HCT116 (cell line): ENCODE results near the gene SEC31A. TPM values are rescaled to one million over a fixed set of nuclear protein-coding genes. Genes with fewer than 3 reads are reported as not detected.

ENCODE experiments used
- ATAC-seq: fragments of 200-7000 bp; cut with Tn5 transposase; 2 replicates; pipeline ENCODE4 v1.9.1; 2020; ENCODE audit warnings: mild to moderate bottlenecking, moderate library complexity
- BruUV-seq: library from RNA; stranded (reverse); fragments of 400-500 nt; replicated peaks from 2 replicates; lab custom pipeline; 2021; lab: Mats Ljungman, UMichigan
- CTCF ChIA-PET: fragments of 300-600 bp; sonication (Branson Sonifier 250); formaldehyde crosslinking; loops from one replicate; lab custom pipeline; 2021; ENCODE audit warnings: antibody characterized with exemption; lab: Charles Lee
- POLR2A ChIA-PET: fragments of 300-600, 350-600 bp; sonication (Branson Sonifier 250); formaldehyde crosslinking; loops from one replicate; lab custom pipeline; 2021; ENCODE audit warnings: antibody characterized with exemption; lab: Charles Lee
- RAD21 ChIA-PET, 2 experiments: fragments of 300-600 bp; sonication (Branson Sonifier 250); formaldehyde crosslinking; loops; one replicate each; lab custom pipeline; 2023; ENCODE audit warnings: low total read pairs in 2 of 2; ENCODE audit not compliant: uncharacterized antibody in 2 of 2, unreplicated experiment in 2 of 2, low non-redundant PET in 1 of 2; lab: Charles Lee
- DNase-seq: peaks from one replicate; pipeline ENCODE4 v3.0.0-alpha.2; 2010; ENCODE audit warnings: low read depth, low spot score
- H2AFZ ChIP-seq: fragments of 200-600 bp; shearing (Covaris generic), sonication (generic); 2 replicates; pipeline ENCODE4 v1.6.1; 2017; ENCODE audit warnings: low read depth, mixed run types, mixed read lengths, antibody characterized with exemption, low read length; ENCODE audit not compliant: poor library complexity, severe bottlenecking
- H3K27ac ChIP-seq: 2 replicates; pipeline ENCODE4 v1.5.1; 2012; ENCODE audit warnings: low read depth, low read length
- H3K27me3 ChIP-seq: fragments of 200-600 bp; sonication (generic); 2 replicates; pipeline ENCODE4 v1.6.1; 2016; ENCODE audit warnings: mixed run types, low read length, mixed read lengths; ENCODE audit not compliant: insufficient read depth
- H3K36me3 ChIP-seq, 2 experiments: fragments of 200-500 bp in 1 of 2; fragments of 200-600 bp in 1 of 2; sonication (Bioruptor generic) in 1 of 2; sonication (generic) in 1 of 2; 2 replicates each; pipeline versions ENCODE4 v1.5.1 to v1.6.1; 2014 to 2016; ENCODE audit warnings: low read length in 2 of 2, inconsistent platforms in 1 of 2, mixed read lengths in 1 of 2, mixed run types in 1 of 2; ENCODE audit not compliant: insufficient read depth in 2 of 2, control insufficient read depth in 1 of 2
- H3K4me1 ChIP-seq, 2 experiments: fragments of 200-600 bp in 1 of 2; sonication (generic) in 1 of 2; 2 replicates each; pipeline versions ENCODE4 v1.5.1 to v1.6.1; 2012 to 2017; ENCODE audit warnings: low read length in 2 of 2, inconsistent platforms in 1 of 2, mild to moderate bottlenecking in 1 of 2, mixed read lengths in 1 of 2, mixed run types in 1 of 2, moderate library complexity in 1 of 2; ENCODE audit not compliant: insufficient read depth in 2 of 2, control insufficient read depth in 1 of 2
- H3K4me2 ChIP-seq: fragments of 200-600 bp; sonication (generic); 2 replicates; pipeline ENCODE4 v1.6.1; 2017; ENCODE audit warnings: mixed run types, low read length, mixed read lengths
- H3K4me3 ChIP-seq, 2 experiments: fragments of 200-600 bp in 1 of 2; sonication (generic) in 1 of 2; replicated peaks in 1 of 2; 2 replicates each; pipeline ENCODE4 v1.5.1; 2011 to 2016; ENCODE audit warnings: low read length in 2 of 2, control low read depth in 1 of 2, low read depth in 1 of 2, mild to moderate bottlenecking in 1 of 2, mixed read lengths in 1 of 2, mixed run types in 1 of 2
- H3K79me2 ChIP-seq: fragments of 200-600 bp; sonication (generic); 2 replicates; pipeline ENCODE4 v1.6.1; 2017; ENCODE audit warnings: mild to moderate bottlenecking, mixed run types, low read length, moderate library complexity, mixed read lengths; ENCODE audit not compliant: insufficient read depth
- H3K9ac ChIP-seq: fragments of 200-600 bp; sonication (generic); 2 replicates; pipeline ENCODE4 v1.6.1; 2016; ENCODE audit warnings: low read length, mixed read lengths
- H3K9me2 ChIP-seq: fragments of 200-600 bp; sonication (generic), shearing (Covaris generic); 2 replicates; pipeline ENCODE4 v1.6.1; 2017; ENCODE audit warnings: mixed run types, mild to moderate bottlenecking, moderate library complexity; ENCODE audit not compliant: insufficient read depth
- H3K9me3 ChIP-seq, 2 experiments: fragments of 200-500 bp in 1 of 2; fragments of 200-600 bp in 1 of 2; sonication (Bioruptor generic) in 1 of 2; sonication (generic) in 1 of 2; 2 replicates each; pipeline ENCODE4 v1.6.1; 2014 to 2017; ENCODE audit warnings: low read length in 2 of 2, mixed read lengths in 2 of 2, inconsistent platforms in 1 of 2, low read depth in 1 of 2, mild to moderate bottlenecking in 1 of 2, mixed run types in 1 of 2, moderate library complexity in 1 of 2; ENCODE audit not compliant: control insufficient read depth in 1 of 2, insufficient read depth in 1 of 2
- H4K20me1 ChIP-seq: fragments of 200-600 bp; sonication (generic), shearing (Covaris generic); 2 replicates; pipeline ENCODE4 v1.6.1; 2017; ENCODE audit warnings: mixed run types, mild to moderate bottlenecking, moderate library complexity; ENCODE audit not compliant: insufficient read depth
- ATF3 ChIP-seq: IDR thresholded peaks from 2 replicates; pipeline ENCODE4 v1.6.1; 2012
- CBX3 ChIP-seq: IDR thresholded peaks from 2 replicates; pipeline ENCODE4 v1.6.1; 2012; ENCODE audit warnings: low read depth
- CEBPB ChIP-seq: IDR thresholded peaks from 2 replicates; pipeline ENCODE4 v1.6.1; 2012; ENCODE audit warnings: low read depth
- EGR1 ChIP-seq: IDR thresholded peaks from 2 replicates; pipeline ENCODE4 v1.6.1; 2012; ENCODE audit warnings: low read depth
- ELF1 ChIP-seq: IDR thresholded peaks from 2 replicates; pipeline ENCODE4 v1.6.1; 2012; ENCODE audit warnings: low read depth, borderline replicate concordance
- EZH2phosphoT487 ChIP-seq: fragments of 200-600 bp; IDR thresholded peaks from 2 replicates; pipeline ENCODE4 v1.6.1; 2018; ENCODE audit warnings: antibody characterized with exemption, borderline replicate concordance
- FOSL1 ChIP-seq: IDR thresholded peaks from 2 replicates; pipeline ENCODE4 v1.6.1; 2012; ENCODE audit warnings: low read depth
- JUND ChIP-seq: IDR thresholded peaks from 2 replicates; pipeline ENCODE4 v1.6.1; 2012
- MAX ChIP-seq: IDR thresholded peaks from 2 replicates; pipeline ENCODE4 v1.6.1; 2012
- POLR2A ChIP-seq: IDR thresholded peaks from 2 replicates; pipeline ENCODE4 v1.7.0; 2011; ENCODE audit warnings: borderline replicate concordance; ENCODE audit not compliant: insufficient read depth, insufficient read length; ENCODE audit errors: extremely low read depth
- POLR2AphosphoS5 ChIP-seq: IDR thresholded peaks from 2 replicates; pipeline ENCODE4 v1.6.1; 2011; ENCODE audit warnings: mild to moderate bottlenecking, low read depth, low read length, moderate library complexity
- RAD21 ChIP-seq: IDR thresholded peaks from 2 replicates; pipeline ENCODE4 v1.6.1; 2012; ENCODE audit warnings: low read depth, mild to moderate bottlenecking
- REST ChIP-seq: IDR thresholded peaks from 2 replicates; pipeline ENCODE4 v1.6.1; 2012; ENCODE audit warnings: low read depth
- SP1 ChIP-seq: IDR thresholded peaks from 2 replicates; pipeline ENCODE4 v1.6.1; 2012; ENCODE audit warnings: low read depth
- SRF ChIP-seq: IDR thresholded peaks from 2 replicates; pipeline ENCODE4 v1.6.1; 2012; ENCODE audit warnings: low read depth
- ZNF274 ChIP-seq: fragments of 200-500 bp; sonication (Bioruptor generic); IDR thresholded peaks from 2 replicates; pipeline ENCODE4 v1.6.1; 2014; ENCODE audit warnings: mild to moderate bottlenecking, low read depth, low read length, inconsistent platforms
- intact Hi-C: fragments of 100-400 bp; cut with micrococcal nuclease; formaldehyde crosslinking; loops from 2 replicates; pipeline ENCODE4 v1.10.0; 2022
- total RNA-seq: library from RNA; stranded (reverse); gene quantifications from one replicate; pipeline ENCODE4 v1.2.1, GENCODE V29; 2021; ENCODE audit not compliant: unreplicated experiment

The SEC31A gene
- total RNA-seq, 1 experiment from 2014 or later, result 78.5 TPM

GRCh38 chr4:82848706-82849105 is 42.2 kb downstream of the SEC31A start:
- H3K27ac ChIP-seq, result no peak overlapping the region
- peaks cover 7% of the 10 kb centered on the region; the same call in 1 of the 2 replicates for H3K79me2 ChIP-seq
- no peaks in the 10 kb centered on the region for H3K9me3 ChIP-seq
- DNase-seq, result no peak
- TF ChIP-seq REST, result no peak
- no peak for TF ChIP-seq ZNF274
- TF ChIP-seq MAX, result no peak
- no peak for TF ChIP-seq RAD21
- no peak for TF ChIP-seq ELF1
- no peak for TF ChIP-seq SRF
- no peak for TF ChIP-seq CEBPB
- TF ChIP-seq CBX3, result no peak
- no peak for TF ChIP-seq EGR1
- TF ChIP-seq ATF3, result no peak
- no peak for TF ChIP-seq EZH2phosphoT487
- no peak for TF ChIP-seq POLR2A
- no peak for TF ChIP-seq JUND
- no peak for TF ChIP-seq FOSL1
- no peak for TF ChIP-seq POLR2AphosphoS5
- TF ChIP-seq SP1, result no peak
- intact Hi-C loops, result no loop called here
- ChIA-PET CTCF (no interaction called here), RAD21 (no interaction called here), POLR2A (no interaction called here)
- no peak for ATAC-seq
- H4K20me1 ChIP-seq, result no peaks in the 10 kb centered on the region
- peaks cover 51 to 59% of the 10 kb centered on the region in 2 experiments for H3K36me3 ChIP-seq
- H3K4me3 ChIP-seq, result no peak overlapping the region
- no peak overlapping the region for H3K4me2 ChIP-seq
- H3K9me2 ChIP-seq, result no peaks in the 10 kb centered on the region
- no peak overlapping the region for H2AFZ ChIP-seq
- no peaks in the 10 kb centered on the region for H3K4me1 ChIP-seq
- H3K27me3 ChIP-seq, result no peaks in the 10 kb centered on the region
- BruUV-seq, result no TSS peak
- no peak overlapping the region for H3K9ac ChIP-seq
